Suprapubic skin (tissue), 4 donors: ENCODE data around the gene PRRT3. TPM values are rescaled to one million over a fixed set of nuclear protein-coding genes. Genes with fewer than 3 reads are reported as not detected.

ENCODE experiments used
- DNase-seq, 2 donors: peaks; one replicate each; pipeline ENCODE4 v3.0.0-alpha.2; 2019; ENCODE audit warnings: low spot score in 2 of 2
- H3K27ac ChIP-seq: fragments of 200-600 bp; sonication (generic); one replicate; pipeline ENCODE4 v1.5.1; 2019
- H3K27me3 ChIP-seq: fragments of 200-600 bp; sonication (generic); one replicate; pipeline ENCODE4 v1.5.1; 2019
- H3K36me3 ChIP-seq: fragments of 200-600 bp; sonication (generic); one replicate; pipeline ENCODE4 v1.5.1; 2019
- H3K4me1 ChIP-seq: fragments of 200-600 bp; sonication (generic); one replicate; pipeline ENCODE4 v1.5.1; 2019
- H3K4me3 ChIP-seq: fragments of 200-600 bp; sonication (generic); one replicate; pipeline ENCODE4 v1.5.1; 2019; ENCODE audit warnings: mild to moderate bottlenecking
- H3K9me3 ChIP-seq: fragments of 200-600 bp; sonication (generic); one replicate; pipeline ENCODE4 v1.5.1; 2019
- EP300 ChIP-seq: sonication (generic); formaldehyde crosslinking; IDR thresholded peaks from one replicate; pipeline ENCODE4 v1.6.1; 2017; ENCODE audit warnings: antibody characterized with exemption
- POLR2A ChIP-seq, 2 donors: fragments of 450-650 bp; IDR thresholded peaks; one replicate each; pipeline ENCODE4 v1.6.1; 2017; ENCODE audit warnings: antibody characterized with exemption in 2 of 2, mild to moderate bottlenecking in 2 of 2, moderate library complexity in 2 of 2
- POLR2AphosphoS5 ChIP-seq, 3 donors: sonication (generic); formaldehyde crosslinking; IDR thresholded peaks; one replicate each; pipeline ENCODE4 v1.6.1; 2017; ENCODE audit warnings: antibody characterized with exemption in 3 of 3
- WGBS: methylation state at CpG from one replicate; pipeline ENCODE4 v1.1.5; 2018; 5-methylcytosine and 5-hydroxymethylcytosine counted together
- total RNA-seq, 4 donors: library from RNA; depleted of rRNA; stranded (reverse); fragments of >200 nt; gene quantifications; one replicate each; pipeline ENCODE4 v1.1.0, GENCODE V29; 2016
- TF ChIP-seq, protein P1 (sequence below), 2 donors: fragments of 200-600 bp in 1 of 2; fragments of 450-650 bp in 1 of 2; sonication (generic) in 1 of 2; IDR thresholded peaks; one replicate each; pipeline ENCODE4 v1.5.1; 2016 to 2019; ENCODE audit warnings: antibody characterized with exemption in 2 of 2, mild to moderate bottlenecking in 1 of 2, moderate library complexity in 1 of 2

PRRT3 gene
- 1 to 10 TPM; 2.5 to 6.1 (median 3.0) TPM for total RNA-seq

- no peaks in the 10 kb centered on the region for H3K9me3 ChIP-seq
- H3K4me1 ChIP-seq: peaks cover 25% of the 10 kb centered on the region
- peak within 1 kb of the TSS; percentile 63 for H3K4me3 ChIP-seq
- DNase-seq: no peak
- 7% methylated on average over 23 of the region's 52 CpGs for WGBS
- H3K27ac ChIP-seq: no peak within 1 kb of the TSS
- no peaks in the 10 kb centered on the region for H3K27me3 ChIP-seq
- TF ChIP-seq EP300 (no peak), POLR2AphosphoS5 (IDR thresholded peaks at IDR 0.05) (no peak), POLR2A (IDR thresholded peaks at IDR 0.05) (no peak)
- TF ChIP-seq, protein P1, sequence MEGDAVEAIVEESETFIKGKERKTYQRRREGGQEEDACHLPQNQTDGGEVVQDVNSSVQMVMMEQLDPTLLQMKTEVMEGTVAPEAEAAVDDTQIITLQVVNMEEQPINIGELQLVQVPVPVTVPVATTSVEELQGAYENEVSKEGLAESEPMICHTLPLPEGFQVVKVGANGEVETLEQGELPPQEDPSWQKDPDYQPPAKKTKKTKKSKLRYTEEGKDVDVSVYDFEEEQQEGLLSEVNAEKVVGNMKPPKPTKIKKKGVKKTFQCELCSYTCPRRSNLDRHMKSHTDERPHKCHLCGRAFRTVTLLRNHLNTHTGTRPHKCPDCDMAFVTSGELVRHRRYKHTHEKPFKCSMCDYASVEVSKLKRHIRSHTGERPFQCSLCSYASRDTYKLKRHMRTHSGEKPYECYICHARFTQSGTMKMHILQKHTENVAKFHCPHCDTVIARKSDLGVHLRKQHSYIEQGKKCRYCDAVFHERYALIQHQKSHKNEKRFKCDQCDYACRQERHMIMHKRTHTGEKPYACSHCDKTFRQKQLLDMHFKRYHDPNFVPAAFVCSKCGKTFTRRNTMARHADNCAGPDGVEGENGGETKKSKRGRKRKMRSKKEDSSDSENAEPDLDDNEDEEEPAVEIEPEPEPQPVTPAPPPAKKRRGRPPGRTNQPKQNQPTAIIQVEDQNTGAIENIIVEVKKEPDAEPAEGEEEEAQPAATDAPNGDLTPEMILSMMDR (IDR thresholded peaks at IDR 0.05): no peak
- peaks cover 4% of the 10 kb centered on the region for H3K36me3 ChIP-seq
These were observed at the start of gene PRRT3 for GRCh38 chr3:9951962-9952805. Gene PRRT3 (minus strand): TSS chr3:9952408. CDS start chr3:9950115, 2,293 bp downstream.

GRCh38 chr3:10000686-10001085, 48.5 kb upstream of the PRRT3 start:
- Histone ChIP-seq H3K4me1 (no peaks in the 10 kb centered on the region), H3K4me3 (no peak overlapping the region), H3K27ac (no peak overlapping the region), H3K27me3 (no peaks in the 10 kb centered on the region), H3K9me3 (no peaks in the 10 kb centered on the region), H3K36me3 (peaks cover 4% of the 10 kb centered on the region)
- DNase-seq: no peak
- WGBS: 98% methylated on average over 7 of the region's 7 CpGs
- TF ChIP-seq POLR2A (IDR thresholded peaks at IDR 0.05) (no peak), EP300 (no peak), POLR2AphosphoS5 (IDR thresholded peaks at IDR 0.05) (no peak)
- TF ChIP-seq, protein P1 (IDR thresholded peaks at IDR 0.05): no peak

DNA sequence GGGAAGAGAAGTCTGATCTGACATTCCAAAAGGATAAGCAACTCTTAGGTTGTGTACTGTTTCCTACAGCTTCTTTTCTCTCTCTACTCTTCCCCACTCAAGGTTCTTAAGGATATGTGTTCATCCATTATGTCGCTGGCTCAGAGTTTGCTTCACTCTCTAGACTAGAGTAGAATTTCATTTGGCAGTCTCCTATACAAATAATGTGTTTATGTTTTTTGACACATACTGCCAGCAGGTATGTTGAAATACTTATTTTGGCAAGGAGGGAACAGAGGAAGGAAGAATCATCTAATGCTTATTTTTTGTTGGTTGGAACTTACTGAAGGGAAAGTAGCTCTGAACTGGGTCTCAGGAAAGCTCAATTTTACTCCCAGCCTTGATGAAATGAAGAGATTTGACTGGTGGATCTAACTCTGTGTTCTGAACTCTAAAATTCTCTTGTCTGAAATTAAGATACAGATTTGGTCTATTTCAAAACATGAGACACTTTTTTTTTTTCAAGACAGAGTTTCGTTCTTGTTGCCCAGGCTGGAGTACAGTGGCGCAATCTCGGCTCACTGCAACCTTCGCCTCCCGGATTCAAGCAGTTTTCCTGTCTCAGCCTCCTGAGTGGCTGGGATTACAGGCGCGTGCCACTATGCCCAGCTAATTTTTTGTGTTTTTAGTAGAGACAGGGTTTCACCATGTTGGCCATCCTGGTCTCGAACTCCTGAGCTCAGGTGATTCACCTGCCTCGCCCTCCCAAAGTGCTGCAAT, 42.1 kb upstream of the PRRT3 start:
- DNase-seq: no peak
- Histone ChIP-seq H3K4me3 (no peak overlapping the region), H3K4me1 (no peaks in the 10 kb centered on the region), H3K27me3 (no peaks in the 10 kb centered on the region), H3K27ac (peak overlapping the region; percentile 18), H3K9me3 (no peaks in the 10 kb centered on the region), H3K36me3 (peaks cover 4% of the 10 kb centered on the region)
- WGBS: 84% methylated on average over 10 of the region's 10 CpGs
- TF ChIP-seq POLR2AphosphoS5 (IDR thresholded peaks at IDR 0.05) (no peak), EP300 (no peak), POLR2A (IDR thresholded peaks at IDR 0.05) (no peak)
- TF ChIP-seq, protein P1 (IDR thresholded peaks at IDR 0.05): no peak

GRCh38 chr3:9986230-9986725, 34.1 kb upstream of the PRRT3 start:
- TF ChIP-seq POLR2AphosphoS5 (IDR thresholded peaks at IDR 0.05) (no peak), EP300 (no peak), POLR2A (IDR thresholded peaks at IDR 0.05) (no peak)
- TF ChIP-seq, protein P1 (IDR thresholded peaks at IDR 0.05): no peak
- Histone ChIP-seq H3K4me1 (peaks cover 50% of the 10 kb centered on the region), H3K27me3 (no peaks in the 10 kb centered on the region), H3K27ac (peak overlapping the region; percentile 81), H3K4me3 (peak overlapping the region; percentile 86), H3K9me3 (no peaks in the 10 kb centered on the region), H3K36me3 (peaks cover 4% of the 10 kb centered on the region)
- under 1% methylated on average over 10 of the region's 17 CpGs for WGBS
- DNase-seq: no peak

- peaks cover 70% of the 10 kb centered on the region for H3K4me1 ChIP-seq
- no peaks in the 10 kb centered on the region for H3K27me3 ChIP-seq
These were observed 28.0 kb upstream of the PRRT3 start for GRCh38 chr3:9980251-9980650.

More at GRCh38 chr3:9980251-9980650, 28.0 kb upstream of the PRRT3 start:
- DNase-seq: no peak
- 100% methylated on average over 2 of the region's 2 CpGs for WGBS
- no peak overlapping the region for H3K4me3 ChIP-seq
- peaks cover 17% of the 10 kb centered on the region for H3K36me3 ChIP-seq
- no peaks in the 10 kb centered on the region for H3K9me3 ChIP-seq
- TF ChIP-seq EP300: no peak
- no peak for TF ChIP-seq POLR2A (IDR thresholded peaks at IDR 0.05)
- no peak for TF ChIP-seq POLR2AphosphoS5 (IDR thresholded peaks at IDR 0.05)
- TF ChIP-seq, protein P1 (IDR thresholded peaks at IDR 0.05): no peak
- H3K27ac ChIP-seq: no peak overlapping the region
